IMR-90 (cell line): Measurements from ENCODE around the gene TUSC2. TPM values are rescaled to one million over a fixed set of nuclear protein-coding genes. Genes with fewer than 3 reads are reported as not detected.

Experiments
- ATAC-seq: fragments of 200-7000 bp; cut with Tn5 transposase; 2 replicates; pipeline ENCODE4 v1.9.1; 2020; ENCODE audit warnings: low read depth, mild to moderate bottlenecking, moderate library complexity
- BruUV-seq: library from RNA; stranded (reverse); fragments of 400-500 nt; replicated peaks from 2 replicates; lab custom pipeline; 2021; lab: Mats Ljungman, UMichigan
- CTCF ChIA-PET: fragments of 300-600 bp; formaldehyde crosslinking; extraction: SDS; loops from one replicate; lab custom pipeline; 2021; ENCODE audit warnings: antibody characterized with exemption; lab: Yijun Ruan, JAX
- POLR2A ChIA-PET: fragments of 300-600 bp; sonication (Branson Sonifier 250); formaldehyde crosslinking; loops from one replicate; lab custom pipeline; 2022; ENCODE audit warnings: antibody characterized with exemption; ENCODE audit not compliant: unreplicated experiment; lab: Charles Lee
- DNase-seq: peaks from one replicate; pipeline ENCODE4 v3.0.0; 2013
- H2AFZ ChIP-seq: replicated peaks from 2 replicates; pipeline ENCODE3; 2013; ENCODE audit warnings: low read length, mild to moderate bottlenecking; ENCODE audit not compliant: poor library complexity
- H2AK5ac ChIP-seq: 2 replicates; pipeline ENCODE4 v1.6.1; 2013; ENCODE audit warnings: low read depth, low read length, inconsistent platforms
- H2AK9ac ChIP-seq: replicated peaks from 2 replicates; pipeline ENCODE3; 2013; ENCODE audit warnings: mild to moderate bottlenecking, low read depth, low read length, moderate library complexity; ENCODE audit not compliant: poor library complexity
- H2BK120ac ChIP-seq: 2 replicates; pipeline ENCODE4 v1.6.1; 2013; ENCODE audit warnings: low read depth, low read length, inconsistent platforms
- H2BK15ac ChIP-seq: 3 replicates; pipeline ENCODE4 v1.6.1; 2013; ENCODE audit warnings: low read depth, low read length, inconsistent platforms
- H2BK20ac ChIP-seq: 2 replicates; pipeline ENCODE4 v1.6.1; 2013; ENCODE audit warnings: low read depth, mild to moderate bottlenecking, inconsistent platforms, low read length, moderate library complexity
- H2BK5ac ChIP-seq: 2 replicates; pipeline ENCODE4 v1.6.1; 2013; ENCODE audit warnings: mild to moderate bottlenecking, low read depth, low read length, inconsistent platforms; ENCODE audit not compliant: poor library complexity, severe bottlenecking
- H3K14ac ChIP-seq: replicated peaks from 2 replicates; pipeline ENCODE4 v1.6.1; 2013; ENCODE audit warnings: low read depth, low read length, inconsistent platforms
- H3K18ac ChIP-seq: 2 replicates; pipeline ENCODE4 v1.6.1; 2013; ENCODE audit warnings: low read depth, low read length, control low read depth
- H3K23ac ChIP-seq: 2 replicates; pipeline ENCODE4 v1.6.1; 2013; ENCODE audit warnings: low read depth, low read length, inconsistent platforms
- H3K27ac ChIP-seq: 2 replicates; pipeline ENCODE4 v1.5.1; 2013; ENCODE audit warnings: mild to moderate bottlenecking, control low read depth, low read length; ENCODE audit not compliant: insufficient read depth
- H3K27me3 ChIP-seq: 2 replicates; pipeline ENCODE4 v1.6.1; 2013; ENCODE audit warnings: low read length; ENCODE audit not compliant: control insufficient read depth, insufficient read depth
- H3K36me3 ChIP-seq: 2 replicates; pipeline ENCODE4 v1.6.1; 2013; ENCODE audit warnings: low read length, mixed read lengths; ENCODE audit not compliant: control insufficient read depth, insufficient read depth
- H3K4ac ChIP-seq: 2 replicates; pipeline ENCODE4 v1.6.1; 2013; ENCODE audit warnings: low read depth, low read length, inconsistent platforms
- H3K4me1 ChIP-seq: 2 replicates; pipeline ENCODE4 v1.6.1; 2013; ENCODE audit warnings: low read length, mixed read lengths; ENCODE audit not compliant: control insufficient read depth, insufficient read depth
- H3K4me2 ChIP-seq: 2 replicates; pipeline ENCODE4 v1.6.1; 2013; ENCODE audit warnings: low read depth, mild to moderate bottlenecking, control low read depth, low read length, moderate library complexity
- H3K4me3 ChIP-seq: 2 replicates; pipeline ENCODE4 v1.5.1; 2013; ENCODE audit warnings: low read depth, mild to moderate bottlenecking, control low read depth, low read length, moderate library complexity; ENCODE audit not compliant: insufficient read depth
- H3K56ac ChIP-seq: 2 replicates; pipeline ENCODE4 v1.6.1; 2013; ENCODE audit warnings: low read length, inconsistent platforms; ENCODE audit not compliant: insufficient read depth; ENCODE audit errors: extremely low read depth
- H3K79me1 ChIP-seq, 2 experiments: 2 replicates each; pipeline ENCODE4 v1.6.1; 2013; ENCODE audit warnings: low read length in 2 of 2, inconsistent platforms in 1 of 2, low read depth in 1 of 2
- H3K9ac ChIP-seq: 2 replicates; pipeline ENCODE4 v1.6.1; 2013; ENCODE audit warnings: low read depth, low read length, control low read depth
- H3K9me1 ChIP-seq: 2 replicates; pipeline ENCODE4 v1.6.1; 2013; ENCODE audit warnings: low read length, inconsistent platforms; ENCODE audit not compliant: insufficient read depth
- H3K9me3 ChIP-seq: 2 replicates; pipeline ENCODE4 v1.6.1; 2013; ENCODE audit warnings: low read length; ENCODE audit not compliant: control insufficient read depth, insufficient read depth
- H4K20me1 ChIP-seq: 2 replicates; pipeline ENCODE4 v1.6.1; 2013; ENCODE audit warnings: low read length, inconsistent platforms; ENCODE audit not compliant: insufficient read depth
- H4K5ac ChIP-seq: 2 replicates; pipeline ENCODE4 v1.6.1; 2013; ENCODE audit warnings: mild to moderate bottlenecking, low read depth, low read length, control low read depth
- H4K8ac ChIP-seq, 2 experiments: 2 replicates each; pipeline ENCODE4 v1.6.1; 2013; ENCODE audit warnings: low read depth in 2 of 2, low read length in 2 of 2, control low read depth in 1 of 2, inconsistent platforms in 1 of 2
- H4K91ac ChIP-seq: 2 replicates; pipeline ENCODE4 v1.6.1; 2013; ENCODE audit warnings: low read depth, low read length, inconsistent platforms; ENCODE audit not compliant: insufficient read depth
- BHLHE40 ChIP-seq: fragments of 150-350 bp; IDR thresholded peaks from 2 replicates; pipeline ENCODE4 v1.6.1; 2016; ENCODE audit warnings: mild to moderate bottlenecking, low read depth, low read length
- CEBPB ChIP-seq: IDR thresholded peaks from 2 replicates; pipeline ENCODE4 v1.6.1; 2012; ENCODE audit warnings: low read depth, low read length, improper control_type of control experiment
- CHD1 ChIP-seq: IDR thresholded peaks from 2 replicates; pipeline ENCODE4 v1.6.1; 2012; ENCODE audit warnings: low read depth, low read length, improper control_type of control experiment
- FOS ChIP-seq: fragments of 150-350 bp; IDR thresholded peaks from 2 replicates; pipeline ENCODE4 v1.6.1; 2016; ENCODE audit warnings: low read depth, low read length
- MAFK ChIP-seq: IDR thresholded peaks from 2 replicates; pipeline ENCODE4 v1.6.1; 2012; ENCODE audit warnings: low read depth, low read length, improper control_type of control experiment
- MAZ ChIP-seq: IDR thresholded peaks from 2 replicates; pipeline ENCODE4 v1.6.1; 2012; ENCODE audit warnings: low read depth, mild to moderate bottlenecking, low read length, improper control_type of control experiment, moderate library complexity, borderline replicate concordance
- MXI1 ChIP-seq: IDR thresholded peaks from 2 replicates; pipeline ENCODE4 v1.6.1; 2012; ENCODE audit warnings: low read depth, mild to moderate bottlenecking, low read length, moderate library complexity, borderline replicate concordance
- POLR2A ChIP-seq: IDR thresholded peaks from 2 replicates; pipeline ENCODE4 v1.6.1; 2012; ENCODE audit warnings: mild to moderate bottlenecking, low read depth, low read length
- RAD21 ChIP-seq: IDR thresholded peaks from 2 replicates; pipeline ENCODE4 v1.6.1; 2012; ENCODE audit warnings: low read length, improper control_type of control experiment
- RCOR1 ChIP-seq: IDR thresholded peaks from 2 replicates; pipeline ENCODE4 v1.6.1; 2012; ENCODE audit warnings: mild to moderate bottlenecking, low read length, improper control_type of control experiment; ENCODE audit not compliant: insufficient replicate concordance
- RFX5 ChIP-seq: IDR thresholded peaks from 2 replicates; pipeline ENCODE4 v1.8.0; 2012; ENCODE audit warnings: low read depth, mild to moderate bottlenecking, low read length, moderate library complexity
- SMC3 ChIP-seq: fragments of 150-350 bp; IDR thresholded peaks from 2 replicates; pipeline ENCODE4 v1.6.1; 2016; ENCODE audit warnings: low read depth, mild to moderate bottlenecking, antibody characterized with exemption, low read length, moderate library complexity
- WGBS, 2 experiments: methylation state at CpG; one replicate each; pipeline versions ENCODE4 v1.1.5 to v1.1.7; 2013; ENCODE audit warnings: missing lambda C conversion rate in 2 of 2; ENCODE audit not compliant: insufficient read length in 1 of 2; ENCODE audit errors: extremely low coverage in 2 of 2; 5-methylcytosine and 5-hydroxymethylcytosine counted together
- dilution Hi-C: fragments of 300-500 bp; cut with HindIII; formaldehyde crosslinking; loops from one replicate; pipeline ENCODE4 v1.14.3; 2018; ENCODE audit warnings: low sequenced_read_pairs; ENCODE audit not compliant: unreplicated experiment
- in situ Hi-C: fragments of 300-500 bp; cut with MboI; formaldehyde crosslinking; loops from 3 replicates; pipeline ENCODE4 v1.14.3; 2019; ENCODE audit warnings: low sequenced_read_pairs, inconsistent platforms, mixed read lengths
- intact Hi-C: fragments of 100-400 bp; cut with micrococcal nuclease; formaldehyde crosslinking; loops from 2 replicates; pipeline ENCODE4 v1.10.0; 2022
- polyA plus RNA-seq, 3 experiments: library from polyadenylated mRNA; depleted of rRNA; stranded (reverse); fragments of >200 nt; gene quantifications; 2 replicates each; pipeline ENCODE4 v1.2.3, GENCODE V29; 2012; ENCODE audit warnings: low replicate concordance in 1 of 3
- total RNA-seq: library from RNA; depleted of rRNA; stranded (reverse); fragments of >200 nt; gene quantifications from 2 replicates; pipeline ENCODE4 v1.2.3, GENCODE V29; 2012
- TF ChIP-seq, protein P1 (sequence below): fragments of 150-350 bp; IDR thresholded peaks from 2 replicates; pipeline ENCODE4 v1.6.1; 2017; ENCODE audit warnings: mild to moderate bottlenecking, antibody characterized with exemption, low read length, low read depth
- TF ChIP-seq, protein P2 (sequence below): conservative IDR thresholded peaks from 2 replicates; pipeline ENCODE4 v1.5.1; 2012; ENCODE audit warnings: mild to moderate bottlenecking, low read depth, low read length, improper control_type of control experiment
- TF ChIP-seq, protein P3 (sequence below): fragments of 150-350 bp; IDR thresholded peaks from 2 replicates; pipeline ENCODE4 v1.6.1; 2016; ENCODE audit warnings: low read depth, mild to moderate bottlenecking, low read length, moderate library complexity, borderline replicate concordance

The TUSC2 gene
- total and polyA plus RNA-seq, 2 of the 4 experiments (the other 2 are of a cell fraction), result 13.4 to 24.0 TPM

DNA sequence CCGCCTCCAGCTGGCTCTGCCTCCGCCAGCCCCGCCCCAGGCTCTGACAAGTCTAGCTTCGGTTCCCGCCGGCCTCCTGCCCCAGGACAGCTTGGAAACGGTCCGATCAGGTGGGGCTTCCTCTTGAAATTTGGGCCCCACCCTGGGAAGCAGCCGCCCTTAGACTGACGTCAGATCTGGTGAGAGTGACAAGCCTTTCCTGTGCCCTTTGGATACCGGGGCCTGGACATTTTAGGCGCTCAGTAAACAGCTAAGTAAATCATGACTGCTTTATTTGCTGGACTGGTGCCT lies 28.4 kb downstream of the TUSC2 start:
- no peak for ATAC-seq
- Histone ChIP-seq H3K4me1 (peaks cover 13% of the 10 kb centered on the region), H3K79me1 (peaks cover 13 to 29% of the 10 kb centered on the region in 2 experiments; a peak in 3 of 4 replicates), H3K9me1 (peaks cover 19% of the 10 kb centered on the region), H3K4me3 (peak overlapping the region; percentile 59), H3K56ac (peak overlapping the region; percentile 41), H2BK5ac (peak overlapping the region; percentile 61), H3K27me3 (no peaks in the 10 kb centered on the region), H3K4ac (peak overlapping the region; percentile 68), H3K9me3 (no peaks in the 10 kb centered on the region), H2BK120ac (0 out of 2 replicates have a peak overlapping the region, but pooled peaks have one; percentile 7), H3K4me2 (peak overlapping the region; percentile 92), H3K36me3 (no peaks in the 10 kb centered on the region), H2AFZ (peak overlapping the region; percentile 95), H2BK20ac (peak overlapping the region; percentile 15; the same call in 1 of the 2 replicates), H4K91ac (peak overlapping the region; percentile 30), H4K8ac (peak overlapping the region; percentile 46 to 80; a peak in 3 of 4 replicates), H3K23ac (peak overlapping the region; percentile 73), H3K14ac (peak overlapping the region; percentile 7), H3K9ac (peak overlapping the region; percentile 71), H3K27ac (peak overlapping the region; percentile 63), H2AK9ac (peak overlapping the region; percentile 90), H2BK15ac (peak overlapping the region; percentile 18; the same call in 1 of the 3 replicates), H3K18ac (peak overlapping the region; percentile 33), H2AK5ac (peak overlapping the region; percentile 59), H4K20me1 (no peaks in the 10 kb centered on the region), H4K5ac (peak overlapping the region; percentile 16; the same call in 1 of the 2 replicates)
- POLR2A ChIA-PET, result interaction anchor here (0.7 kb wide), 1 partner anchor 16 kb away, joined by 15 read pairs; no protein-coding TSS in a partner anchor
- no peak for DNase-seq
- intact Hi-C loops, result no loop called here
- in situ Hi-C loops, result no loop called here
- CTCF ChIA-PET, result interaction anchor here (1.9 kb wide), 1 partner anchor 24 kb away, joined by 4 read pairs; no protein-coding TSS in a partner anchor
- 0% methylated on average over 12 of the region's 12 CpGs; no CpG with 5 or more reads in 1 of the 2 experiments for WGBS, 2 experiments
- dilution Hi-C loops, result no loop called here
- no TSS peak for BruUV-seq
- no peak for TF ChIP-seq POLR2A
- no peak for TF ChIP-seq RFX5
- TF ChIP-seq BHLHE40, result no peak
- no peak for TF ChIP-seq SMC3
- TF ChIP-seq RAD21, result no peak
- TF ChIP-seq RCOR1, result no peak
- no peak for TF ChIP-seq FOS
- TF ChIP-seq, protein P1, sequence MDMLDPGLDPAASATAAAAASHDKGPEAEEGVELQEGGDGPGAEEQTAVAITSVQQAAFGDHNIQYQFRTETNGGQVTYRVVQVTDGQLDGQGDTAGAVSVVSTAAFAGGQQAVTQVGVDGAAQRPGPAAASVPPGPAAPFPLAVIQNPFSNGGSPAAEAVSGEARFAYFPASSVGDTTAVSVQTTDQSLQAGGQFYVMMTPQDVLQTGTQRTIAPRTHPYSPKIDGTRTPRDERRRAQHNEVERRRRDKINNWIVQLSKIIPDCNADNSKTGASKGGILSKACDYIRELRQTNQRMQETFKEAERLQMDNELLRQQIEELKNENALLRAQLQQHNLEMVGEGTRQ, result no peak
- TF ChIP-seq MXI1, result no peak
- TF ChIP-seq MAFK, result no peak
- TF ChIP-seq CEBPB, result no peak
- TF ChIP-seq CHD1, result no peak
- no peak for TF ChIP-seq MAZ
- TF ChIP-seq, protein P2, sequence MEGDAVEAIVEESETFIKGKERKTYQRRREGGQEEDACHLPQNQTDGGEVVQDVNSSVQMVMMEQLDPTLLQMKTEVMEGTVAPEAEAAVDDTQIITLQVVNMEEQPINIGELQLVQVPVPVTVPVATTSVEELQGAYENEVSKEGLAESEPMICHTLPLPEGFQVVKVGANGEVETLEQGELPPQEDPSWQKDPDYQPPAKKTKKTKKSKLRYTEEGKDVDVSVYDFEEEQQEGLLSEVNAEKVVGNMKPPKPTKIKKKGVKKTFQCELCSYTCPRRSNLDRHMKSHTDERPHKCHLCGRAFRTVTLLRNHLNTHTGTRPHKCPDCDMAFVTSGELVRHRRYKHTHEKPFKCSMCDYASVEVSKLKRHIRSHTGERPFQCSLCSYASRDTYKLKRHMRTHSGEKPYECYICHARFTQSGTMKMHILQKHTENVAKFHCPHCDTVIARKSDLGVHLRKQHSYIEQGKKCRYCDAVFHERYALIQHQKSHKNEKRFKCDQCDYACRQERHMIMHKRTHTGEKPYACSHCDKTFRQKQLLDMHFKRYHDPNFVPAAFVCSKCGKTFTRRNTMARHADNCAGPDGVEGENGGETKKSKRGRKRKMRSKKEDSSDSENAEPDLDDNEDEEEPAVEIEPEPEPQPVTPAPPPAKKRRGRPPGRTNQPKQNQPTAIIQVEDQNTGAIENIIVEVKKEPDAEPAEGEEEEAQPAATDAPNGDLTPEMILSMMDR, result no peak
- TF ChIP-seq, protein P3, sequence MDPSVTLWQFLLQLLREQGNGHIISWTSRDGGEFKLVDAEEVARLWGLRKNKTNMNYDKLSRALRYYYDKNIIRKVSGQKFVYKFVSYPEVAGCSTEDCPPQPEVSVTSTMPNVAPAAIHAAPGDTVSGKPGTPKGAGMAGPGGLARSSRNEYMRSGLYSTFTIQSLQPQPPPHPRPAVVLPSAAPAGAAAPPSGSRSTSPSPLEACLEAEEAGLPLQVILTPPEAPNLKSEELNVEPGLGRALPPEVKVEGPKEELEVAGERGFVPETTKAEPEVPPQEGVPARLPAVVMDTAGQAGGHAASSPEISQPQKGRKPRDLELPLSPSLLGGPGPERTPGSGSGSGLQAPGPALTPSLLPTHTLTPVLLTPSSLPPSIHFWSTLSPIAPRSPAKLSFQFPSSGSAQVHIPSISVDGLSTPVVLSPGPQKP, result no peak
